Liver (tissue), 9 donors: ENCODE data around the gene UBL4A. TPM values are rescaled to one million over a fixed set of nuclear protein-coding genes. Genes with fewer than 3 reads are reported as not detected.

Experiments
- DNase-seq: peaks from one replicate; pipeline ENCODE4 v3.0.0-alpha.2; 2017; ENCODE audit warnings: low spot score
- H3K27ac ChIP-seq, 2 donors: one replicate each; pipeline ENCODE4 v1.7.0; 2013; ENCODE audit warnings: inconsistent platforms in 2 of 2, low read length in 2 of 2, control low read depth in 1 of 2, low read depth in 1 of 2, mild to moderate bottlenecking in 1 of 2
- H3K27me3 ChIP-seq, 4 donors: one replicate each; pipeline versions ENCODE4 v1.6.1 to v1.7.0; 2013; ENCODE audit warnings: low read length in 3 of 4, inconsistent platforms in 1 of 4, mild to moderate bottlenecking in 1 of 4, moderate library complexity in 1 of 4; ENCODE audit not compliant: control insufficient read depth in 4 of 4, insufficient read depth in 4 of 4
- H3K36me3 ChIP-seq, 4 donors: one replicate each; pipeline versions ENCODE4 v1.6.1 to v1.7.0; 2013; ENCODE audit warnings: low read length in 3 of 4, mild to moderate bottlenecking in 3 of 4, low read depth in 1 of 4, moderate library complexity in 1 of 4; ENCODE audit not compliant: control insufficient read depth in 4 of 4, insufficient read depth in 3 of 4
- H3K4me1 ChIP-seq, 4 donors: one replicate each; pipeline versions ENCODE4 v1.6.1 to v1.7.0; 2013; ENCODE audit warnings: low read length in 3 of 4, mild to moderate bottlenecking in 3 of 4, moderate library complexity in 1 of 4; ENCODE audit not compliant: control insufficient read depth in 4 of 4, insufficient read depth in 4 of 4
- H3K4me3 ChIP-seq, 3 donors: one replicate each; pipeline versions ENCODE4 v1.6.1 to v1.7.0; 2013; ENCODE audit warnings: low read length in 3 of 3, control low read depth in 1 of 3, low read depth in 1 of 3, mild to moderate bottlenecking in 1 of 3
- H3K9ac ChIP-seq, 2 donors: one replicate each; pipeline ENCODE4 v1.7.0; 2013; ENCODE audit warnings: low read length in 2 of 2, mild to moderate bottlenecking in 2 of 2, moderate library complexity in 2 of 2, control low read depth in 1 of 2, low read depth in 1 of 2
- H3K9me3 ChIP-seq, 4 donors: one replicate each; pipeline versions ENCODE4 v1.6.1 to v1.7.0; 2013; ENCODE audit warnings: low read length in 3 of 4; ENCODE audit not compliant: control insufficient read depth in 4 of 4
- ATF3 ChIP-seq: IDR thresholded peaks from 2 replicates; pipeline ENCODE4 v1.6.1; 2016; ENCODE audit warnings: antibody characterized with exemption
- CTCF ChIP-seq: fragments of 150-350 bp; IDR thresholded peaks from 2 replicates; pipeline ENCODE4 v1.5.1; 2017; ENCODE audit warnings: improper control_type of control experiment, low read depth, low read length; ENCODE audit not compliant: missing input control
- EGR1 ChIP-seq, 2 donors: IDR thresholded peaks; 2 replicates each; pipeline ENCODE4 v1.6.1; 2016 to 2018; ENCODE audit warnings: antibody characterized with exemption in 2 of 2, low read depth in 2 of 2
- FOXA1 ChIP-seq: IDR thresholded peaks from 2 replicates; pipeline ENCODE4 v1.6.1; 2016; ENCODE audit warnings: antibody characterized with exemption
- GABPA ChIP-seq, 2 donors: IDR thresholded peaks in 1 of 2; conservative IDR thresholded peaks in 1 of 2; 2 replicates each; pipeline ENCODE4 v1.6.1; 2016; ENCODE audit warnings: antibody characterized with exemption in 2 of 2, mild to moderate bottlenecking in 1 of 2, moderate library complexity in 1 of 2
- HNF4G ChIP-seq: IDR thresholded peaks from 2 replicates; pipeline ENCODE4 v1.6.1; 2016; ENCODE audit warnings: antibody characterized with exemption
- JUND ChIP-seq, 2 donors: IDR thresholded peaks; 2 replicates each; pipeline ENCODE4 v1.6.1; 2016; ENCODE audit warnings: antibody characterized with exemption in 2 of 2
- MAX ChIP-seq: IDR thresholded peaks from 2 replicates; pipeline ENCODE4 v1.6.1; 2016; ENCODE audit warnings: antibody characterized with exemption
- RAD21 ChIP-seq, 2 donors: IDR thresholded peaks; 2 replicates each; pipeline ENCODE4 v1.6.1; 2016; ENCODE audit warnings: antibody characterized with exemption in 2 of 2, mild to moderate bottlenecking in 2 of 2
- REST ChIP-seq: IDR thresholded peaks from 2 replicates; pipeline ENCODE4 v1.6.1; 2016; ENCODE audit warnings: antibody characterized with exemption, mild to moderate bottlenecking
- RXRA ChIP-seq, 2 donors: IDR thresholded peaks; 2 replicates each; pipeline ENCODE4 v1.6.1; 2017 to 2018; ENCODE audit warnings: antibody characterized with exemption in 2 of 2, mild to moderate bottlenecking in 1 of 2
- TAF1 ChIP-seq: conservative IDR thresholded peaks from 2 replicates; pipeline ENCODE4 v1.6.1; 2016; ENCODE audit warnings: antibody characterized with exemption, mild to moderate bottlenecking
- YY1 ChIP-seq: IDR thresholded peaks from 2 replicates; pipeline ENCODE4 v1.6.1; 2016; ENCODE audit warnings: antibody characterized with exemption, mild to moderate bottlenecking
- ZBTB33 ChIP-seq: IDR thresholded peaks from 2 replicates; pipeline ENCODE4 v1.6.1; 2016; ENCODE audit warnings: antibody characterized with exemption
- WGBS: extraction: QIAGEN DNeasy Blood & Tissue Kit; methylation state at CpG from one replicate; pipeline ENCODE4 v1.1.7; 2013; 5-methylcytosine and 5-hydroxymethylcytosine counted together
- polyA plus RNA-seq, 2 donors: library from polyadenylated mRNA; stranded (reverse) in 1 of 2; unstranded in 1 of 2; fragments of 200-250 nt in 1 of 2; fragments of >200 nt in 1 of 2; fragmentation: Nextera tagmentation in 1 of 2; extraction: Ambion mirVana in 1 of 2; gene quantifications; one replicate each; pipeline versions ENCODE4 v1.2.1 to v1.2.3, GENCODE V29; 2013 to 2015
- total RNA-seq, 2 donors: library from RNA; depleted of rRNA; stranded (reverse); fragments of >200 nt; gene quantifications; one replicate each; pipeline ENCODE4 v1.2.3, GENCODE V29; 2014
- donor health status: healthy.
- donor health status: healthy.
- donor health status: healthy.
- donor health status: healthy.
- donor health status: healthy.

The UBL4A gene
- total and polyA plus RNA-seq, 4 donors: 13.9 to 22.2 (median 20.8) TPM

GRCh38 chrX:154532690-154533089 lies 46.3 kb upstream of the UBL4A start:
- TF ChIP-seq REST: no peak
- DNase-seq: no peak
- 97% methylated on average over 23 of the region's 23 CpGs for WGBS

GRCh38 chrX:154531626-154532025 lies 45.2 kb upstream of the UBL4A start:
- H3K27me3 ChIP-seq: no peaks in the 10 kb centered on the region
- no peak for DNase-seq
- peaks cover 2 to 12% (median 8%) of the 10 kb centered on the region in 4 donors for H3K4me1 ChIP-seq
- H3K9me3 ChIP-seq: no peaks in the 10 kb centered on the region
- no peak overlapping the region for H3K27ac ChIP-seq
- 79% methylated on average over 16 of the region's 16 CpGs for WGBS
- no peaks in the 10 kb centered on the region for H3K36me3 ChIP-seq
- H3K4me3 ChIP-seq: no peak overlapping the region
- no peak overlapping the region for H3K9ac ChIP-seq
- TF ChIP-seq RXRA (IDR thresholded peaks at IDR 0.05) (no peak), RAD21 (IDR thresholded peaks at IDR 0.05) (no peak), EGR1 (IDR thresholded peaks at IDR 0.05; ENCODE audit: low read depth in 2 of 2) (no peak), FOXA1 (no peak), TAF1 (no peak), REST (no peak), ATF3 (no peak), HNF4G (no peak), YY1 (no peak), MAX (no peak)

More at GRCh38 chrX:154532690-154533089, 46.3 kb upstream of the UBL4A start:
- Histone ChIP-seq H3K9ac (no peak overlapping the region), H3K4me3 (no peak overlapping the region), H3K36me3 (no peaks in the 10 kb centered on the region), H3K9me3 (no peaks in the 10 kb centered on the region), H3K27ac (no peak overlapping the region), H3K27me3 (no peaks in the 10 kb centered on the region), H3K4me1 (peaks cover 2 to 10% (median 6%) of the 10 kb centered on the region in 4 donors)

GRCh38 chrX:154530286-154530685 lies 43.9 kb upstream of the UBL4A start:
- no peak for DNase-seq
- TF ChIP-seq RXRA (IDR thresholded peaks at IDR 0.05) (no peak), JUND (IDR thresholded peaks at IDR 0.05) (no peak), CTCF (no peak), GABPA (IDR thresholded peaks at IDR 0.05 in 1 of 2, conservative IDR thresholded peaks at IDR 0.05 in 1 of 2) (no peak), ZBTB33 (no peak)

More at GRCh38 chrX:154530286-154530685, 43.9 kb upstream of the UBL4A start:
- Histone ChIP-seq H3K4me1 (peaks cover 2 to 12% (median 8%) of the 10 kb centered on the region in 4 donors), H3K27me3 (no peaks in the 10 kb centered on the region), H3K27ac (no peak overlapping the region), H3K36me3 (no peaks in the 10 kb centered on the region), H3K9me3 (no peaks in the 10 kb centered on the region), H3K9ac (no peak overlapping the region), H3K4me3 (no peak overlapping the region)
- WGBS: 87% methylated on average over 11 of the region's 11 CpGs
